ENCODE measurements around the gene SUN3. TPM values are rescaled to one million over a fixed set of nuclear protein-coding genes. Genes with fewer than 3 reads are reported as not detected.
"Not testable (repeated sequence)": the region's sequence is repeated elsewhere in the genome, so short reads cannot be mapped to it uniquely, and the experiment has no call there.

SUN3 gene
- total RNA-seq, 1 donor = not detected

- no peak overlapping the region for H3K4me3 ChIP-seq (ENCODE audit: low read depth, low read length)
- no peak for DNase-seq (ENCODE audit: low read depth)
Observed at GRCh38 chr7:48004032-48004431, 24.9 kb downstream of the SUN3 start.

GRCh38 chr7:48000164-48000563 is 28.7 kb downstream of the SUN3 start:
- H3K4me3 ChIP-seq (ENCODE audit: low read depth, low read length); DNase-seq (ENCODE audit: low read depth): not testable (repeated sequence)

More at GRCh38 chr7:48004032-48004431, 24.9 kb downstream of the SUN3 start:
- TF ChIP-seq, protein P1, sequence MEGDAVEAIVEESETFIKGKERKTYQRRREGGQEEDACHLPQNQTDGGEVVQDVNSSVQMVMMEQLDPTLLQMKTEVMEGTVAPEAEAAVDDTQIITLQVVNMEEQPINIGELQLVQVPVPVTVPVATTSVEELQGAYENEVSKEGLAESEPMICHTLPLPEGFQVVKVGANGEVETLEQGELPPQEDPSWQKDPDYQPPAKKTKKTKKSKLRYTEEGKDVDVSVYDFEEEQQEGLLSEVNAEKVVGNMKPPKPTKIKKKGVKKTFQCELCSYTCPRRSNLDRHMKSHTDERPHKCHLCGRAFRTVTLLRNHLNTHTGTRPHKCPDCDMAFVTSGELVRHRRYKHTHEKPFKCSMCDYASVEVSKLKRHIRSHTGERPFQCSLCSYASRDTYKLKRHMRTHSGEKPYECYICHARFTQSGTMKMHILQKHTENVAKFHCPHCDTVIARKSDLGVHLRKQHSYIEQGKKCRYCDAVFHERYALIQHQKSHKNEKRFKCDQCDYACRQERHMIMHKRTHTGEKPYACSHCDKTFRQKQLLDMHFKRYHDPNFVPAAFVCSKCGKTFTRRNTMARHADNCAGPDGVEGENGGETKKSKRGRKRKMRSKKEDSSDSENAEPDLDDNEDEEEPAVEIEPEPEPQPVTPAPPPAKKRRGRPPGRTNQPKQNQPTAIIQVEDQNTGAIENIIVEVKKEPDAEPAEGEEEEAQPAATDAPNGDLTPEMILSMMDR (IDR thresholded peaks at IDR 0.05; ENCODE audit: insufficient read depth, low read length) = no peak

GRCh38 chr7:47999413-47999812 is 29.5 kb downstream of the SUN3 start:
- H3K4me3 ChIP-seq (ENCODE audit: low read depth, low read length) = no peak overlapping the region
- no peak for DNase-seq (ENCODE audit: low read depth)
- TF ChIP-seq, protein P1 (IDR thresholded peaks at IDR 0.05; ENCODE audit: insufficient read depth, low read length) = no peak

DNA sequence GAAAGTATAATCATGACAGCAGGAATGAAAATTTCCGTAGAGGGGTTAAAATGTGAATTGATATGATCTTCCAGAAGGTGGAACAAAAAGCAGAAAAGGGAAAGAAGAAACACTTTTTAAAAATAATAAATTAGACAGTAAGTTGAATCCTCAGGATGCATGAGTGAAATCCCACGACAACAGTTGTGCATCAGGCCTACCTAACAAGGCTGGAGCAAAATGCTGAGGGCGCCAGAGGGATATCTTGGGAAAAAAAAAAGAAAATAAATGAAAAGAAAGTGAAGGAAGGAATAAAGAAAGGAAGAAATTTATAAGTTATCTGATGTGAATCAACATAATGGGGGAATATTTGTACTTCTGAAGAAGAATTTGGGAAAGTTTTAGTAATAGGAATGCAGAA is 36.5 kb downstream of the SUN3 start:
- H3K4me3 ChIP-seq (ENCODE audit: low read depth, low read length) = no peak overlapping the region
- TF ChIP-seq, protein P1 (IDR thresholded peaks at IDR 0.05; ENCODE audit: insufficient read depth, low read length) = no peak
- no peak for DNase-seq (ENCODE audit: low read depth)

GRCh38 chr7:47991741-47992311 is 37.1 kb downstream of the SUN3 start:
- peak overlapping the region; percentile 64 for H3K4me3 ChIP-seq (ENCODE audit: low read depth, low read length)

DNA sequence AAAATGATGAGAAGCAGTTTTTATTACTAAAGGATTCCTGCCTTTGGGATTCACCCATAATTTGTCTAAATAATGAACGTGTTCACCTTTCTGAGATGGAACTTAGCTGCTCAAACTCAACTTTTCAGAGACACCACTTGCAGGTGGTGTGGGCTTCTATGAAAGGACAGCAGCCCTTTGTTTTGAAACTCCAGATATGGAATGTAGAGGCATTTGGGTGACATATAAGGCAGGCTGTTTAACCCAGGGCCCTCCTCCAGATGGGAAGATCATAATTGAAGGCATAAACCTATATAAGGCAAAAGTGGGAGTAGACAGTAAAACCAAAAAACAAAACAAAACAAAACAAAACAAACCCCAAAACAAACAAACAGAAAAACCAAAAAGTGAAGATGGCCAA is 37.6 kb downstream of the SUN3 start:
- TF ChIP-seq, protein P1 (IDR thresholded peaks at IDR 0.05; ENCODE audit: insufficient read depth, low read length) = no peak
- H3K4me3 ChIP-seq (ENCODE audit: low read depth, low read length) = no peak overlapping the region
- no peak for DNase-seq (ENCODE audit: low read depth)

More at GRCh38 chr7:47991741-47992311, 37.1 kb downstream of the SUN3 start:
- TF ChIP-seq, protein P1 (IDR thresholded peaks at IDR 0.05; ENCODE audit: insufficient read depth, low read length) = peak; percentile 85
- DNase-seq (ENCODE audit: low read depth) = peak; percentile 71

DNA sequence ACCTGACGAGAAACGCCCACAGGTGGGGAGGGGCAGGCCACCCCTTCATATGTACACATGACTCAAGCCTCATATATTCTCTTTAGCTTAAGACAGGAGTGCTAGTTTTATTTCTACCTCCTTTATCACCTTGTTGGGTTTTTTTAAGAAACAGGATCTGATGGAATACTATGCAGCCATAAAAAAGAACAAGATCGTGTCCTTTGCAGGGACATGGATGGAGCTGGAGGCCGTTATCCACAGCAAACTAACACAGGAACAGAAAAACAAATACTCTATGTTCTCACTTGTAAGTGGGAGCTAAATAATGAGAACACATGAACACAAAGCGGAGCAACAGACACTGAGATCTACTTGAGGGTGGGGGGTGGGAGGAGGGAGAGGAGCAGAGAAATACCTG is 38.3 kb downstream of the SUN3 start:
- H3K4me3 ChIP-seq (ENCODE audit: low read depth, low read length) = no peak overlapping the region
- no peak for DNase-seq (ENCODE audit: low read depth)
- TF ChIP-seq, protein P1 (IDR thresholded peaks at IDR 0.05; ENCODE audit: insufficient read depth, low read length) = no peak

- not testable (repeated sequence) for H3K4me3 ChIP-seq (ENCODE audit: low read depth, low read length); DNase-seq (ENCODE audit: low read depth)
Observed at GRCh38 chr7:47989607-47990400, 39.1 kb downstream of the SUN3 start.
